ENCODE measurements around the gene SULT4A1.

Gene SULT4A1

GRCh38 chr22:43885319-43885671, 23.0 kb upstream of the SULT4A1 start:
- Mint-ChIP-seq H3K27me3 (ENCODE audit: low read depth, poor library complexity) (peaks cover 52% of the 10 kb centered on the region), H3K36me3 (ENCODE audit: low read depth) (no peaks in the 10 kb centered on the region), H3K4me1 (no peaks in the 10 kb centered on the region), H3K4me3 (no peak overlapping the region), H3K27ac (no peak overlapping the region), H3K9me3 (no peaks in the 10 kb centered on the region)
- TF ChIP-seq, protein P1, sequence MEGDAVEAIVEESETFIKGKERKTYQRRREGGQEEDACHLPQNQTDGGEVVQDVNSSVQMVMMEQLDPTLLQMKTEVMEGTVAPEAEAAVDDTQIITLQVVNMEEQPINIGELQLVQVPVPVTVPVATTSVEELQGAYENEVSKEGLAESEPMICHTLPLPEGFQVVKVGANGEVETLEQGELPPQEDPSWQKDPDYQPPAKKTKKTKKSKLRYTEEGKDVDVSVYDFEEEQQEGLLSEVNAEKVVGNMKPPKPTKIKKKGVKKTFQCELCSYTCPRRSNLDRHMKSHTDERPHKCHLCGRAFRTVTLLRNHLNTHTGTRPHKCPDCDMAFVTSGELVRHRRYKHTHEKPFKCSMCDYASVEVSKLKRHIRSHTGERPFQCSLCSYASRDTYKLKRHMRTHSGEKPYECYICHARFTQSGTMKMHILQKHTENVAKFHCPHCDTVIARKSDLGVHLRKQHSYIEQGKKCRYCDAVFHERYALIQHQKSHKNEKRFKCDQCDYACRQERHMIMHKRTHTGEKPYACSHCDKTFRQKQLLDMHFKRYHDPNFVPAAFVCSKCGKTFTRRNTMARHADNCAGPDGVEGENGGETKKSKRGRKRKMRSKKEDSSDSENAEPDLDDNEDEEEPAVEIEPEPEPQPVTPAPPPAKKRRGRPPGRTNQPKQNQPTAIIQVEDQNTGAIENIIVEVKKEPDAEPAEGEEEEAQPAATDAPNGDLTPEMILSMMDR (IDR thresholded peaks at IDR 0.05): no peak
- no peak for DNase-seq

DNA sequence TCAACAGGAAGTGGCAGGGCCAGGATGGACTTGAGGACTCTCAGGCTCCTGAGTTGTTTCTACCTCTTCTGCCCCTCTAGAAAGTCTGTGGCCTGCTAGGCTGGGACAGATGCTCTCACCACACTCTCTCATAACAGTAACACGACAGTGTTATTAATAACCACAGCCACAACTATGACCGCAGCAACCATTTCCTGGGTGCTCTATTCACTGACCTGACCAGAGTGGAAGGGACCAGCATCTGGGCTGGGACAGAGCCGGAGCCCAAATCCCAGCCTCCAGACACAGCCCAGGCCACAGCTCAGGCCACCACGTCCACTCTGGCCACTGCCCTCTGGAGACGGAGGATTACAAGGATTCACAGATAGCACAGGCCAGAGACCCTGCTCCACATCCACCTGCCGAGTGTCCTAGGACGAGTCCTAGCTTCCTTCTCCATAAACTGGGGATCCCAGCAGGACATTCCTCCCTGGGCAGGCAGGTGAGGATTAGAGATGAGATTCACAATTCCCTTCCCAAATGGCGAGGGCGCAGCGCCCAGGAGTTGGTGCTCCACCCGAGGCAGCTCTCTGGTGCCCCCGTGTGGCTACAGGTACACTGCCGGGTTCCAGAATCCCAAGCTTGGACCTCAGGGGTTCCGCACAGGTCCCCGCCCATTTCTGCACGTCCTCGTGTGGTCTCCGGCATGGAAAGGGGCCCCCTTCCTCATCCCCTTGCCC, 22.4 kb upstream of the SULT4A1 start:
- Mint-ChIP-seq H3K27me3 (ENCODE audit: low read depth, poor library complexity) (peaks cover 47% of the 10 kb centered on the region), H3K27ac (no peak overlapping the region), H3K4me3 (no peak overlapping the region), H3K4me1 (no peaks in the 10 kb centered on the region), H3K9me3 (no peaks in the 10 kb centered on the region), H3K36me3 (ENCODE audit: low read depth) (no peaks in the 10 kb centered on the region)
- TF ChIP-seq, protein P1 (IDR thresholded peaks at IDR 0.05): peak; percentile 79
- DNase-seq: peak; percentile 79

DNA sequence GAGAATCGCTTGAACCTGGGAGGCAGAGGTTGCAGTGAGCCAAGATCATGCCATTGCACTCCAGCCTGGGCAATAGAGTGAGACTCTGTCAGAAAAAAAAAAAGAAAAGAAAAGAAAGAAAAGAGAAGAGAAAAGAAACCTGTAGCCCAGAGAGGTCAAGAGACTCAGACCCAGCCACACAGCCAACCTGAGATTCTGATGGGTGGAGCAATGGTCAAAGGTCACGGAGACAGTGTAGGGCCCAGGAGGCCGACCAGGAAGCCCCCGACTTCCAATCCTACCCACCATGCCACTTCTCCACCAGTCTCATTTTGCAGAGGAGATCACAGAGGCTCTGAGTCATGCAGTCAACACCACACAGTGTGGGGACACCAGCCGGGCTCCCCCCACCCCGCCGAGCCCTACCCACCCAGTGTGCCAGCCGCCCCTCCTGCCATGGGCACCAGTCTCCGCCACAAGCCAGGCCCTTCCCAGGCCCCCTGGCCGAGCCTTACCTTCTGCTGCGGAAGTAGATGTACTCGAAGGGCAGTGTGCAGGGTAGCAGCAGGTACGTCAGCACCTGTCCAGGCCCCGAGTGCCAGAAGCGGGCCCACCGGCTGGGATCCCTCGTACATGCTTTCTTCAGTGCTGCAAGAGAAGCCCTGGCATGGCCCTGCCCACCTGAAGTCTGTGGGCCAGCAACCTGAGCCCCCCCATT, 21.6 kb upstream of the SULT4A1 start:
- Mint-ChIP-seq H3K27ac (no peak overlapping the region), H3K4me1 (no peaks in the 10 kb centered on the region), H3K36me3 (ENCODE audit: low read depth) (no peaks in the 10 kb centered on the region), H3K27me3 (ENCODE audit: low read depth, poor library complexity) (peaks cover 38% of the 10 kb centered on the region), H3K4me3 (no peak overlapping the region), H3K9me3 (no peaks in the 10 kb centered on the region)
- DNase-seq: no peak
- TF ChIP-seq, protein P1 (IDR thresholded peaks at IDR 0.05): no peak

GRCh38 chr22:43883012-43883661, 20.8 kb upstream of the SULT4A1 start:
- Mint-ChIP-seq H3K36me3 (ENCODE audit: low read depth) (no peaks in the 10 kb centered on the region), H3K4me3 (no peak overlapping the region), H3K9me3 (no peaks in the 10 kb centered on the region), H3K4me1 (no peaks in the 10 kb centered on the region), H3K27me3 (ENCODE audit: low read depth, poor library complexity) (peaks cover 31% of the 10 kb centered on the region), H3K27ac (no peak overlapping the region)
- TF ChIP-seq, protein P1 (IDR thresholded peaks at IDR 0.05): peak; percentile 74
- peak; percentile 73 for DNase-seq

DNA sequence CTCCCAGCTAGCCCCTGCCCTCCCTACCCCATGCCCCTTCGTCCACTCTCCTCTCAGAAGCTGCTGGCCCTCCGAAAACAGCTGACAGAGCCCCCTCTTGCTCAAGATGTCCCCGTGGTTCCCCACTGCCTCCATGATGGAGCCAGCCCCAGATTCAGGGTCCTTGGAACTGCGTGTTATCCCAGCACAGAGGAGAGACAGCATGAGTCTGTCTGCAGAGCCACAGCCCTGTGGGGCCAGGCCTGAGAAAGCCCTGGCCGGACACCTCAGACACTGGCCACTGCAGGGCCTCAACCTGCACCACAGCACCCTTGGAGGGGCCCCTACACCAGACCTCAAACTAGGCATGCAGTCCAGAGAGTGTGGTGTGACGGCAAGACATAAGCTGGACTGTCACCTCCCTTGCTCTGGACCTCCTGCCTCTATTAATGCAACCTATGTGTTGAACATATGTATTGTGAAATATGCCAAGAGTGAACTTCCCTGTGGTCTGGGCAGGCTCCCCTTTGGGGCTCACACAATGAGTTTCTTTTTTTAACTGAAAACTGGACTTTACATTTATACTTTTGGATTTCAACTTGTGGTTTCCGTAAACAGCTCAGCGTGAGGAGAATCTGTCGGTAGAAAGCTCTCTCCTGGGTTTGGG, 19.9 kb upstream of the SULT4A1 start:
- no peaks in the 10 kb centered on the region for H3K9me3 Mint-ChIP-seq
- peaks cover 30% of the 10 kb centered on the region for H3K27me3 Mint-ChIP-seq (ENCODE audit: low read depth, poor library complexity)
- H3K27ac Mint-ChIP-seq: no peak overlapping the region
- H3K4me3 Mint-ChIP-seq: no peak overlapping the region
- TF ChIP-seq, protein P1 (IDR thresholded peaks at IDR 0.05): no peak
- no peaks in the 10 kb centered on the region for H3K4me1 Mint-ChIP-seq
- H3K36me3 Mint-ChIP-seq (ENCODE audit: low read depth): no peaks in the 10 kb centered on the region
- DNase-seq: no peak
